ENCODE data around the gene VIPAS39. TPM values are rescaled to one million over a fixed set of nuclear protein-coding genes. Genes with fewer than 3 reads are reported as not detected.

The VIPAS39 gene
- total and polyA plus RNA-seq, 2 of the 13 experiments (the other 11 are each of a cell fraction or from before 2014, with no cell fraction given): 13.3 to 21.5 TPM

DNA sequence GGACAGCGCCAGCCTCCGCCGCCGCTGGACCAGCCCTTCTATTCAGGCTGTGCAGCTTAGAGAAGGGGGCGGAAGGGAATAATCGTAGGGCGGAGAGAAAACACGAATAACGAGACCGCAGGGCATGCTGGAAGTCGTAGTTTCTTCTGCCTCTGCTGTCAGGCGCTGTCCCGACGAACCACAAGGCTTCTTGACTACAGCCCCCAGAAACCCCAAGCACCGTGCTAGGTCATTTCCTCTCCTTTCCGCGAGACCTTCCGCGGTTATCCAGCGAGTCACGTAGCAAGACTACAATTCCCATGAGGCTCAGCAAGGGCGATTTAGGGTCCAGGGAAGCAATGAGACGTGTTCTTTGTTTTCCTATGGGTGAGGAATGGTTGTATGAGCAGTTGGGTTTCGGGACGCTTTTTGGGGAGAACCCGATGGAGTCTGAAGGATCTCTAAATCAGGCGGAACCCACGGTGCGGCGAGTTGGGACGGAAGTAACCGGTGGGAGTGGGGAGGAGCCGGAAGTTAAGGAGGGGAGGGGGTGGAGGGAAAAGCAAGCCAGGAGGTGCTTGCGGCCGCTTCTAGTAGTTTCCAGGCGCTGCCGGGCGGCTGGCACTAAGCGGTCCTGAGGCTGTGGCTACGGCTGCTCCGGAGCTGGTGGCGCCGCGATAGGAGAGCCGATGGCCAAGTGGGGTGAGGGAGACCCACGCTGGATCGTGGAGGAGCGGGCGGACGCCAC lies at the start of gene VIPAS39, which contains the start of gene AHSA1 (continued):
- TF ChIP-seq, protein P1, sequence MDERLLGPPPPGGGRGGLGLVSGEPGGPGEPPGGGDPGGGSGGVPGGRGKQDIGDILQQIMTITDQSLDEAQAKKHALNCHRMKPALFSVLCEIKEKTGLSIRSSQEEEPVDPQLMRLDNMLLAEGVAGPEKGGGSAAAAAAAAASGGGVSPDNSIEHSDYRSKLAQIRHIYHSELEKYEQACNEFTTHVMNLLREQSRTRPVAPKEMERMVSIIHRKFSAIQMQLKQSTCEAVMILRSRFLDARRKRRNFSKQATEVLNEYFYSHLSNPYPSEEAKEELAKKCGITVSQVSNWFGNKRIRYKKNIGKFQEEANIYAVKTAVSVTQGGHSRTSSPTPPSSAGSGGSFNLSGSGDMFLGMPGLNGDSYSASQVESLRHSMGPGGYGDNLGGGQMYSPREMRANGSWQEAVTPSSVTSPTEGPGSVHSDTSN (CRISPR knock-in tag; IDR thresholded peaks at IDR 0.05): no peak
- TF ChIP-seq SPEN (CRISPR knock-in tag; IDR thresholded peaks at IDR 0.05; ENCODE audit: low read depth) (peak; percentile 49; the same call in 1 of the 2 replicates), FOXM1 (CRISPR knock-in tag; IDR thresholded peaks at IDR 0.05) (0 out of 2 replicates have a peak, but pooled peaks have one; percentile 38), ZNF138 (CRISPR knock-in tag; IDR thresholded peaks at IDR 0.05; ENCODE audit: low read depth) (peak; percentile 86; the same call in 1 of the 2 replicates), ZNF644 (CRISPR knock-in tag; IDR thresholded peaks at IDR 0.05; ENCODE audit: low read depth) (no peak), PCBP2 (optimal IDR thresholded peaks at IDR 0.05; ENCODE audit: low read depth, low read length, poor library complexity, severe bottlenecking) (peak; percentile 18), SKI (IDR thresholded peaks at IDR 0.05; ENCODE audit: partially characterized antibody) (no peak), TEAD3 (CRISPR knock-in tag; optimal IDR thresholded peaks at IDR 0.05; ENCODE audit: borderline replicate concordance) (peak; percentile 3), KAT8 (CRISPR knock-in tag; IDR thresholded peaks at IDR 0.05) (peak; percentile 91), ZNF83 (CRISPR knock-in tag; IDR thresholded peaks at IDR 0.05; ENCODE audit: borderline replicate concordance) (no peak; the same call in 1 of the 2 replicates), POLR2AphosphoS2 (IDR thresholded peaks at IDR 0.05; ENCODE audit: low read depth, low read length) (no peak), ZNF207 (IDR thresholded peaks at IDR 0.05; ENCODE audit: borderline replicate concordance) (no peak), ZNF282 (IDR thresholded peaks at IDR 0.05; ENCODE audit: partially characterized antibody) (no peak), SP2 (CRISPR knock-in tag; IDR thresholded peaks at IDR 0.05) (peak; percentile 65), ZSCAN30 (CRISPR knock-in tag; IDR thresholded peaks at IDR 0.05) (0 out of 2 replicates have a peak, but pooled peaks have one; percentile 43), ZNF343 (CRISPR knock-in tag; IDR thresholded peaks at IDR 0.05) (no peak)
- TF ChIP-seq, protein P2, sequence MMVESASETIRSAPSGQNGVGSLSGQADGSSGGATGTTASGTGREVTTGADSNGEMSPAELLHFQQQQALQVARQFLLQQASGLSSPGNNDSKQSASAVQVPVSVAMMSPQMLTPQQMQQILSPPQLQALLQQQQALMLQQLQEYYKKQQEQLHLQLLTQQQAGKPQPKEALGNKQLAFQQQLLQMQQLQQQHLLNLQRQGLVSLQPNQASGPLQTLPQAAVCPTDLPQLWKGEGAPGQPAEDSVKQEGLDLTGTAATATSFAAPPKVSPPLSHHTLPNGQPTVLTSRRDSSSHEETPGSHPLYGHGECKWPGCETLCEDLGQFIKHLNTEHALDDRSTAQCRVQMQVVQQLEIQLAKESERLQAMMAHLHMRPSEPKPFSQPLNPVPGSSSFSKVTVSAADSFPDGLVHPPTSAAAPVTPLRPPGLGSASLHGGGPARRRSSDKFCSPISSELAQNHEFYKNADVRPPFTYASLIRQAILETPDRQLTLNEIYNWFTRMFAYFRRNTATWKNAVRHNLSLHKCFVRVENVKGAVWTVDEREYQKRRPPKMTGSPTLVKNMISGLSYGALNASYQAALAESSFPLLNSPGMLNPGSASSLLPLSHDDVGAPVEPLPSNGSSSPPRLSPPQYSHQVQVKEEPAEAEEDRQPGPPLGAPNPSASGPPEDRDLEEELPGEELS (CRISPR knock-in tag; IDR thresholded peaks at IDR 0.05): no peak; the same call in 1 of the 2 replicates
- TF ChIP-seq, protein P3, sequence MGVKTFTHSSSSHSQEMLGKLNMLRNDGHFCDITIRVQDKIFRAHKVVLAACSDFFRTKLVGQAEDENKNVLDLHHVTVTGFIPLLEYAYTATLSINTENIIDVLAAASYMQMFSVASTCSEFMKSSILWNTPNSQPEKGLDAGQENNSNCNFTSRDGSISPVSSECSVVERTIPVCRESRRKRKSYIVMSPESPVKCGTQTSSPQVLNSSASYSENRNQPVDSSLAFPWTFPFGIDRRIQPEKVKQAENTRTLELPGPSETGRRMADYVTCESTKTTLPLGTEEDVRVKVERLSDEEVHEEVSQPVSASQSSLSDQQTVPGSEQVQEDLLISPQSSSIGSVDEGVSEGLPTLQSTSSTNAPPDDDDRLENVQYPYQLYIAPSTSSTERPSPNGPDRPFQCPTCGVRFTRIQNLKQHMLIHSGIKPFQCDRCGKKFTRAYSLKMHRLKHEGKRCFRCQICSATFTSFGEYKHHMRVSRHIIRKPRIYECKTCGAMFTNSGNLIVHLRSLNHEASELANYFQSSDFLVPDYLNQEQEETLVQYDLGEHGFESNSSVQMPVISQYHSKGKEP (CRISPR knock-in tag; IDR thresholded peaks at IDR 0.05): 0 out of 2 replicates have a peak, but pooled peaks have one; percentile 65
- TF ChIP-seq, protein P4, sequence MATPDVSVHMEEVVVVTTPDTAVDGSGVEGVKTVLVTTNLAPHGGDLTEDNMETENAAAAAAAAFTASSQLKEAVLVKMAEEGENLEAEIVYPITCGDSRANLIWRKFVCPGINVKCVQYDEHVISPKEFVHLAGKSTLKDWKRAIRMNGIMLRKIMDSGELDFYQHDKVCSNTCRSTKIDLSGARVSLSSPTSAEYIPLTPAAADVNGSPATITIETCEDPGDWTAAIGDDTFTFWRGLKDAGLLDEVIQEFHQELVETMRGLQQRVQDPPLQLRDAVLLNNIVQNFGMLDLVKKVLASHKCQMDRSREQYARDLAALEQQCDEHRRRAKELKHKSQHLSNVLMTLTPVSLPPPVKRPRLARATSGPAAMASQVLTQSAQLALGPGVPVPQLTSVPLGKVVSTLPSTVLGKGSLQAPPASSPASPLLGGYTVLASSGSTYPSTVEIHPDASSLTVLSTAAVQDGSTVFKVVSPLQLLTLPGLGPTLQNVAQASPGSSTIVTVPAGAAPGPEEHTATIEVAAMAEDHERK (CRISPR knock-in tag; IDR thresholded peaks at IDR 0.05; ENCODE audit: low read depth): peak; percentile 50; the same call in 1 of the 2 replicates
- TF ChIP-seq, protein P5, sequence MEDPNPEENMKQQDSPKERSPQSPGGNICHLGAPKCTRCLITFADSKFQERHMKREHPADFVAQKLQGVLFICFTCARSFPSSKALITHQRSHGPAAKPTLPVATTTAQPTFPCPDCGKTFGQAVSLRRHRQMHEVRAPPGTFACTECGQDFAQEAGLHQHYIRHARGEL (CRISPR knock-in tag; IDR thresholded peaks at IDR 0.05): 0 out of 2 replicates have a peak, but pooled peaks have one; percentile 58
- TF ChIP-seq, protein P6, sequence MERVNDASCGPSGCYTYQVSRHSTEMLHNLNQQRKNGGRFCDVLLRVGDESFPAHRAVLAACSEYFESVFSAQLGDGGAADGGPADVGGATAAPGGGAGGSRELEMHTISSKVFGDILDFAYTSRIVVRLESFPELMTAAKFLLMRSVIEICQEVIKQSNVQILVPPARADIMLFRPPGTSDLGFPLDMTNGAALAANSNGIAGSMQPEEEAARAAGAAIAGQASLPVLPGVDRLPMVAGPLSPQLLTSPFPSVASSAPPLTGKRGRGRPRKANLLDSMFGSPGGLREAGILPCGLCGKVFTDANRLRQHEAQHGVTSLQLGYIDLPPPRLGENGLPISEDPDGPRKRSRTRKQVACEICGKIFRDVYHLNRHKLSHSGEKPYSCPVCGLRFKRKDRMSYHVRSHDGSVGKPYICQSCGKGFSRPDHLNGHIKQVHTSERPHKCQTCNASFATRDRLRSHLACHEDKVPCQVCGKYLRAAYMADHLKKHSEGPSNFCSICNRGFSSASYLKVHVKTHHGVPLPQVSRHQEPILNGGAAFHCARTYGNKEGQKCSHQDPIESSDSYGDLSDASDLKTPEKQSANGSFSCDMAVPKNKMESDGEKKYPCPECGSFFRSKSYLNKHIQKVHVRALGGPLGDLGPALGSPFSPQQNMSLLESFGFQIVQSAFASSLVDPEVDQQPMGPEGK (CRISPR knock-in tag; IDR thresholded peaks at IDR 0.05): peak; percentile 49; the same call in 1 of the 2 replicates
